ENCODE measurements around the gene PRMT1. TPM values are rescaled to one million over a fixed set of nuclear protein-coding genes. Genes with fewer than 3 reads are reported as not detected.

Gene PRMT1
- polyA plus RNA-seq, 3 donors = 60.1 to 94.4 (median 74.3) TPM

DNA sequence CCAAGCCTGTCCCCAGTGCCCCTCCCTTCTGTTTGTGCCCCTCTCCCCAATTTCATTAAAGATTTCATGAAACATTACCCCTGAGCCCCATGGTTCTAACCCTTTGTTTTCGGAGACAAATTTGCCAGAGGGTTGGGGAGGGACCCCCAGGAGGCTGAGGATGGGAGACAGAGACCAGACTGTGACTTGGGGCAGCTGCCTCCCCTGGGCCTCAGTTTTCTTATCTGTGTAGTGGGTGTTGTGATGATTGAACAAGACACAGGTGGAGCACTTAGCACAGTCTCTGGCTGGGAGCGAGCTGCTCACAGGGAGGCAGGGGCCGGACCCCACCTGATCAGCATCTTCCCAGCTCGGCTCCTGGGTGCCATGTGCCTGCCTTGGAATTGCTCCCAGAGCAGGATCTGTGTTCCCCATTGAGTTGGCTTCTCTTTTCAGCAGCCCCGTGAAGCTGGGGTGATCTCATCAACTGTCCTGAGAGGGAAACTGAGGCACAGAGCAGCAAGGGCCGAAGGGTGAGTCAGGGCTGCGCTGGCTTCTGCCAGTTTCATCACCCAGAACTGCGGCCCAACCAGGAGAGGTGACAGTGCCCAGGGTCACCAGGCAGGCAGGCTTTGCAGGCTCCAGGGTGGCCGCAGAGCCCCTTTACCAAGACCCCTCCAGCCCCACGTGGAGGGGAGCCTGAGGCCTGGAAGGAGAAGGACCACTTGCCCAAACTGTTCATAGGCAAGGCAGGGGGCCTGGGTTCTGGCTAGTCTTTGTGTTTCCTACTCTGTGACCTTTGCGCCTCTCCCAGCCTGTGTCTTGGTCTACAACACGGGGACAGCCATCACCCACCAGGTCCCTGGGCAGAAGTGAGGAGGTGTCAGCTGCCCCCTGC is 18.3 kb upstream of the PRMT1 start:
- 97% methylated on average over 10 of the region's 12 CpGs for WGBS (ENCODE audit: insufficient coverage)
- H3K4me2 ChIP-seq (replicated peaks; ENCODE audit: extremely low read depth, low read length, poor library complexity, severe bottlenecking) = no peak overlapping the region
- H3K4me3 Mint-ChIP-seq = no peak overlapping the region

DNA sequence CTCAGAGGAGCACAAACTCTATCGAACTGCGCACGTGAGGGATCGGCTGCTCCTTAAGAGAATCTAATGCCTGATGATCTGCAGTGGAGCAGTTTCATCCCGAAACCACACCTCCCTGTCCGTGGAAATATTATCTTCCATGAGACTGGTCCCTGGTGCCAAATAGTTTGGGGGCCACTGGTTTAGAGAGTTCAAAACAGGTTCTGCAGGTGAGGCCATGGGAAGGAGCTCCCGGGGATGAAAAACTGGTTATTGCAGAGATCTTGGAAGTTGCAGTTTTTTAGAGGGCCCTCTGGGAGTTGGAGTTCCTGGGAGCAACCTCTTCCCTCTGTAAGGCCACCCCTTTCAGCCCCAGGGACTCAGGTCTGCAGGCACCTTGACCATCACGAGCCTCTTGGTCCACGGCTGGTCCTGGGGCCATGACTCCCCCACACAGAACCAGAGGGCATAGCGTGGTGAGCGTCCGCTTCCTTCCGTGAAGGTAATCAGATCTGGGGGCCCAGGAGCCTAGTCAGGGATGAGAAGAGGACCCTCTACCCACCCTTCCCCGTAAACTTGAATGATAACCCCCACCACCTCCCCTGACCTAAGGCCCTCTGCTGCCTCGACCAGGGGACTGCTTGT is 16.6 kb upstream of the PRMT1 start:
- Mint-ChIP-seq H3K9me3 (peaks cover 0 to 4% (median 0%) of the 10 kb centered on the region in 7 donors), H3K27me3 (ENCODE audit: low read depth in 3 of 3) (peaks cover 0 to 2% (median 0%) of the 10 kb centered on the region in 3 donors), H3K27ac (peak overlapping the region in 4 of 7 donors; percentile 16 to 60 (median 39)), H3K4me1 (peaks cover 18% of the 10 kb centered on the region), H3K36me3 (peaks cover 55 to 76% of the 10 kb centered on the region in 2 donors), H3K4me3 (no peak overlapping the region)
- Histone ChIP-seq H3K36me3 (replicated peaks in 1 of 2; ENCODE audit: control insufficient read depth in 1 of 2, insufficient read depth in 2 of 2, low read length in 2 of 2) (peaks cover 68 to 78% of the 10 kb centered on the region in 2 donors), H3K27me3 (ENCODE audit: control insufficient read depth in 2 of 2, insufficient read depth in 2 of 2, low read length in 2 of 2) (no peaks in the 10 kb centered on the region), H3K9ac (ENCODE audit: insufficient read depth, low read length, poor library complexity, severe bottlenecking) (no peak overlapping the region), H3K4me1 (ENCODE audit: control insufficient read depth in 1 of 2, insufficient read depth in 2 of 2, low read length in 2 of 2) (peaks cover 9 to 20% of the 10 kb centered on the region in 2 donors), H3K9me3 (replicated peaks in 1 of 2; ENCODE audit: control insufficient read depth in 1 of 2, insufficient read depth in 1 of 2, low read length in 2 of 2) (no peaks in the 10 kb centered on the region), H3K27ac (ENCODE audit: low read depth in 1 of 2, low read length in 2 of 2) (peak overlapping the region in 1 of 2 donors; percentile 31), H3K4me3 (replicated peaks in 1 of 3; ENCODE audit: low read depth in 2 of 3, low read length in 3 of 3) (no peak overlapping the region), H2AFZ (ENCODE audit: insufficient read depth, low read depth, low read length, poor library complexity, severe bottlenecking) (no peak overlapping the region), H4K20me1 (ENCODE audit: insufficient read depth, low read length) (peaks cover 58% of the 10 kb centered on the region), H3K4me2 (replicated peaks; ENCODE audit: extremely low read depth, low read length, poor library complexity, severe bottlenecking) (no peak overlapping the region), H3K79me2 (ENCODE audit: insufficient read depth, low read length) (peaks cover 24% of the 10 kb centered on the region)
- TF ChIP-seq, protein P1, sequence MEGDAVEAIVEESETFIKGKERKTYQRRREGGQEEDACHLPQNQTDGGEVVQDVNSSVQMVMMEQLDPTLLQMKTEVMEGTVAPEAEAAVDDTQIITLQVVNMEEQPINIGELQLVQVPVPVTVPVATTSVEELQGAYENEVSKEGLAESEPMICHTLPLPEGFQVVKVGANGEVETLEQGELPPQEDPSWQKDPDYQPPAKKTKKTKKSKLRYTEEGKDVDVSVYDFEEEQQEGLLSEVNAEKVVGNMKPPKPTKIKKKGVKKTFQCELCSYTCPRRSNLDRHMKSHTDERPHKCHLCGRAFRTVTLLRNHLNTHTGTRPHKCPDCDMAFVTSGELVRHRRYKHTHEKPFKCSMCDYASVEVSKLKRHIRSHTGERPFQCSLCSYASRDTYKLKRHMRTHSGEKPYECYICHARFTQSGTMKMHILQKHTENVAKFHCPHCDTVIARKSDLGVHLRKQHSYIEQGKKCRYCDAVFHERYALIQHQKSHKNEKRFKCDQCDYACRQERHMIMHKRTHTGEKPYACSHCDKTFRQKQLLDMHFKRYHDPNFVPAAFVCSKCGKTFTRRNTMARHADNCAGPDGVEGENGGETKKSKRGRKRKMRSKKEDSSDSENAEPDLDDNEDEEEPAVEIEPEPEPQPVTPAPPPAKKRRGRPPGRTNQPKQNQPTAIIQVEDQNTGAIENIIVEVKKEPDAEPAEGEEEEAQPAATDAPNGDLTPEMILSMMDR (IDR thresholded peaks at IDR 0.05) = no peak
- WGBS (ENCODE audit: insufficient coverage) = 95% methylated on average over 12 of the region's 15 CpGs
- intact Hi-C loops (cut with micrococcal nuclease) = loop anchor here in 1 of 2 donors (10.0 kb wide), 1 partner anchor 364 kb away; the partner anchor contains the start of genes VRK3 and ZNF473
- no peak for DNase-seq

More for the DNA sequence above, 18.3 kb upstream of the PRMT1 start:
- Histone ChIP-seq H3K4me1 (ENCODE audit: control insufficient read depth in 1 of 2, insufficient read depth in 2 of 2, low read length in 2 of 2) (peaks cover 4 to 6% of the 10 kb centered on the region in 2 donors), H3K79me2 (ENCODE audit: insufficient read depth, low read length) (peaks cover 8% of the 10 kb centered on the region), H3K9ac (ENCODE audit: insufficient read depth, low read length, poor library complexity, severe bottlenecking) (no peak overlapping the region), H3K4me3 (replicated peaks in 1 of 3; ENCODE audit: low read depth in 2 of 3, low read length in 3 of 3) (no peak overlapping the region), H2AFZ (ENCODE audit: insufficient read depth, low read depth, low read length, poor library complexity, severe bottlenecking) (no peak overlapping the region), H4K20me1 (ENCODE audit: insufficient read depth, low read length) (peaks cover 49% of the 10 kb centered on the region), H3K27ac (ENCODE audit: low read depth in 1 of 2, low read length in 2 of 2) (no peak overlapping the region), H3K36me3 (replicated peaks in 1 of 2; ENCODE audit: control insufficient read depth in 1 of 2, insufficient read depth in 2 of 2, low read length in 2 of 2) (peaks cover 82 to 95% of the 10 kb centered on the region in 2 donors), H3K27me3 (ENCODE audit: control insufficient read depth in 2 of 2, insufficient read depth in 2 of 2, low read length in 2 of 2) (no peaks in the 10 kb centered on the region), H3K9me3 (replicated peaks in 1 of 2; ENCODE audit: control insufficient read depth in 1 of 2, insufficient read depth in 1 of 2, low read length in 2 of 2) (no peaks in the 10 kb centered on the region)
- H3K9me3 Mint-ChIP-seq = peaks cover 0 to 4% (median 0%) of the 10 kb centered on the region in 7 donors
- peaks cover 70 to 92% of the 10 kb centered on the region in 2 donors for H3K36me3 Mint-ChIP-seq
- H3K27me3 Mint-ChIP-seq (ENCODE audit: low read depth in 3 of 3) = peaks cover 0 to 3% (median 0%) of the 10 kb centered on the region in 3 donors
- H3K27ac Mint-ChIP-seq = peak overlapping the region in 4 of 7 donors; percentile 5 to 52 (median 19)
- H3K4me1 Mint-ChIP-seq = peaks cover 5% of the 10 kb centered on the region
- TF ChIP-seq, protein P1 (IDR thresholded peaks at IDR 0.05) = no peak
- no peak for DNase-seq
- intact Hi-C loops (cut with micrococcal nuclease) = no loop called here
